ENCODE results near the gene NEDD4L.
A peak's percentile ranks its signal among the peaks of the same experiment; 100 is the strongest.

The NEDD4L gene

DNA sequence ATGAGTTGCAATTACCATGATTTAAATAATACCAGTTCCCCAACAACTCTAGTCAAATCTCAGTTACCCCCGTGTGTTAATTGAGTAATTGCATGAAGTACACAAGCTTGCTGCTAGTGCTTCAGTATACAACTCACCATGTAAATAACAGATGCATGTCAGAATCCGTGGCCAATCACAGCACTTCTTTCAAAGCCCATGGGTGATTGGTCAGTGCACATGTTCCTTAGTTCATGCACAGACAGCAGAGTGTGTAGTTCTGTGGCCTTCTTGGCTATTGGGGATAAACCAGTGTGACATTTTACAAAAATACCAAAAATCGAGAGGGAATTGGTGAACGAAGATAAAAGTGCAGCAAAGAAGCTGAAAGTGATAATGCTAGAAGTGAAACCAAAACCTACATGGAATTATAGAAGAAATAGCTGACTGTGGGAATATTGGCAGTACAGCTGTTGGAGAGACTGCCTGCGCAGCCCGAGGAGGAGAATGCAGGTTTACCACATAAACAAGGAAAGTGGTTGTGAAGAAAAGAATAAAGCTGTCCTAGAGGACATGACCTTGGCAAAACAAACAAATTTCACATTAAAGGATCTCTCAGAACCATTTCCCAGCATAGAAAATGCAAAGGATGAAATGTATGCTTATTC, 59.4 kb downstream of the NEDD4L start:
- Mint-ChIP-seq H3K4me3 (no peak overlapping the region), H3K27ac (no peak overlapping the region), H3K9me3 (no peaks in the 10 kb centered on the region), H3K4me1 (ENCODE audit: low read depth) (peaks cover 9% of the 10 kb centered on the region), H3K27me3 (peaks cover 21% of the 10 kb centered on the region), H3K36me3 (ENCODE audit: low read depth) (no peaks in the 10 kb centered on the region)
- no peak for DNase-seq

GRCh38 chr18:58104096-58104495, 60.1 kb downstream of the NEDD4L start:
- Mint-ChIP-seq H3K27me3 (peaks cover 22% of the 10 kb centered on the region), H3K27ac (no peak overlapping the region)
- no peak for DNase-seq

DNA sequence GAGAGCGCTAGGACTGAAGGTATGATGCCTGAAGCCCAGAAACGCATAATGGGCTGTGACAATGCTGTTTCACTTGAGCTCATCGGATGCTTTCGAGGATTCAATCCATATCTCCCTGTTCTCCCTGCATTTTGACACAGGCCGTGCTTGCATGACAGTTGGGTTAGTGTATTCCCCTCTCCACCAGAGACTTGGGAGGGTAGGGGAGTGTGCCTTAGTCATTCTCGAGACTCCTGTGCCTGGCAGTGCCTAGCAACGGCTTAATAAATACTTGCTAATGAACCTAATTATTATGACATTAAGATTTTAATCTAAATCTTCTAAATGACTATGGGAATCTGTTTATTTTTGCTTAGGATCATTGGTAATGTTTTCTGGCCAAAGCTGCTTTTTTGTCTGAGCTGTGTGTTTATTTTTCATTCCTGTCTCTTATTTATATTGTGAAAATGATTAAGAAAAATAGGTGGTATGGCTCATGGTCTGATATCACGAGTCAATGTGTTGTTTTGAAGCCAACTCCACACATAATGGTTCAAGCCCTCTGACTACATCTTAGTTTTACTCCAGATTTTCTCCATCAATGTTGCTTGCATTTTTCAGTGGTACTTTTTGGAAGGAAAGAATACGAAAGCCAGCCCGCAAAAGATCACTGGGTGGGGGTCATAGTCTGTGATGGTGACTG, 61.3 kb downstream of the NEDD4L start:
- Mint-ChIP-seq H3K9me3 (no peaks in the 10 kb centered on the region), H3K27me3 (peaks cover 30% of the 10 kb centered on the region), H3K4me3 (no peak overlapping the region), H3K4me1 (ENCODE audit: low read depth) (peaks cover 9% of the 10 kb centered on the region), H3K36me3 (ENCODE audit: low read depth) (no peaks in the 10 kb centered on the region), H3K27ac (no peak overlapping the region)
- no peak for DNase-seq

More at GRCh38 chr18:58104096-58104495, 60.1 kb downstream of the NEDD4L start:
- H3K4me3 Mint-ChIP-seq = no peak overlapping the region
- H3K9me3 Mint-ChIP-seq = no peaks in the 10 kb centered on the region
- no peaks in the 10 kb centered on the region for H3K36me3 Mint-ChIP-seq (ENCODE audit: low read depth)
- peaks cover 9% of the 10 kb centered on the region for H3K4me1 Mint-ChIP-seq (ENCODE audit: low read depth)

DNA sequence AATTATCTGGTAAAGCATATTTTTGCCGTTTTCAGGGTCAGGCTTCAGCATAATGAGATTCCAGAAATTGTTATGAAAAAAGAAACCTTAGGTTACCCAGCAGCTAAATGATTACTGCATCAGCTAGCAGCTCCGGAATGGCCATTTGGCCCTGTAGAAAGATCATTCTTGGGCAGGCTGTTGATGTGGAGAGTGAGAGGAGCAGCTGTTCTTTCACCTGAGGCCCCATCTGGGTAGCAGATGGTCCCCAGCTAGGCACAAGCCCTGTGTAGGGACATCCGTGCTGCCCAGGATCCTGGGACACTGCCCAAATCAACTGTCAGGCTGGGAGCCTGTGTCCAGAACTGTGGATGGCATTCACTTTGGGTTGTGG, 61.8 kb downstream of the NEDD4L start:
- no peaks in the 10 kb centered on the region for H3K36me3 Mint-ChIP-seq (ENCODE audit: low read depth)
- no peak for DNase-seq
- H3K27ac Mint-ChIP-seq = no peak overlapping the region
- H3K9me3 Mint-ChIP-seq = no peaks in the 10 kb centered on the region
- peaks cover 9% of the 10 kb centered on the region for H3K4me1 Mint-ChIP-seq (ENCODE audit: low read depth)
- peaks cover 30% of the 10 kb centered on the region for H3K27me3 Mint-ChIP-seq
- H3K4me3 Mint-ChIP-seq = no peak overlapping the region

- no peak overlapping the region for H3K4me3 Mint-ChIP-seq
- H3K27me3 Mint-ChIP-seq = peaks cover 33% of the 10 kb centered on the region
- DNase-seq = no peak
- H3K9me3 Mint-ChIP-seq = no peaks in the 10 kb centered on the region
- H3K36me3 Mint-ChIP-seq (ENCODE audit: low read depth) = no peaks in the 10 kb centered on the region
- H3K4me1 Mint-ChIP-seq (ENCODE audit: low read depth) = peaks cover 9% of the 10 kb centered on the region
- no peak overlapping the region for H3K27ac Mint-ChIP-seq
Observed at GRCh38 chr18:58106289-58107070, 62.5 kb downstream of the NEDD4L start.

DNA sequence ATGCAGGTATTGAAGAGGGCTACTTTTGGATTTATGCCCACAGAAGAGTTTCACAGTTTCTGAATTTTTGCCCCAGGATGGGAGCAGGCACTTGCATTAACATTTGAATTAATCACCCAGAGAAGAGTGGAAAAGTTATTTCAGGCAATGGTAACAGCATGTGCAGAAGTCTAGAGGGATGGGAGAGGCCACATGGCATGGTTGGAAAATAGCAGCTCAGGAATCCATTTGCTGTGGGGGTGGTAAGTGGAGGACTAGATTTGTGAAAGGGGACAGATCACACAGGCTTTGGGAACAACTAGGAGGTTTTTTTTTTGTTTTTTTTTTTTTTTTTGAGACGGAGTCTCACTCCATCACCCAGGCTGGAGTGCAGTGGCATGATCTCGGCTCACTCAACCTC, 65.2 kb downstream of the NEDD4L start:
- H3K4me1 Mint-ChIP-seq (ENCODE audit: low read depth) = peaks cover 4% of the 10 kb centered on the region
- H3K9me3 Mint-ChIP-seq = no peaks in the 10 kb centered on the region
- H3K36me3 Mint-ChIP-seq (ENCODE audit: low read depth) = no peaks in the 10 kb centered on the region
- peaks cover 33% of the 10 kb centered on the region for H3K27me3 Mint-ChIP-seq
- no peak overlapping the region for H3K27ac Mint-ChIP-seq
- no peak for DNase-seq
- no peak overlapping the region for H3K4me3 Mint-ChIP-seq

GRCh38 chr18:58110398-58110797, 66.4 kb downstream of the NEDD4L start:
- H3K36me3 Mint-ChIP-seq (ENCODE audit: low read depth) = no peaks in the 10 kb centered on the region
- H3K27ac Mint-ChIP-seq = no peak overlapping the region
- H3K4me1 Mint-ChIP-seq (ENCODE audit: low read depth) = peaks cover 3% of the 10 kb centered on the region

GRCh38 chr18:58112174-58112573, 68.1 kb downstream of the NEDD4L start:
- Mint-ChIP-seq H3K27me3 (peaks cover 23% of the 10 kb centered on the region), H3K27ac (no peak overlapping the region), H3K4me1 (ENCODE audit: low read depth) (peaks cover 3% of the 10 kb centered on the region)

More at GRCh38 chr18:58110398-58110797, 66.4 kb downstream of the NEDD4L start:
- Mint-ChIP-seq H3K9me3 (no peaks in the 10 kb centered on the region), H3K4me3 (no peak overlapping the region), H3K27me3 (peaks cover 25% of the 10 kb centered on the region)
- DNase-seq = no peak

GRCh38 chr18:58113337-58113736, 69.3 kb downstream of the NEDD4L start:
- H3K4me3 Mint-ChIP-seq = no peak overlapping the region
- no peaks in the 10 kb centered on the region for H3K9me3 Mint-ChIP-seq
- peaks cover 22% of the 10 kb centered on the region for H3K27me3 Mint-ChIP-seq
- H3K36me3 Mint-ChIP-seq (ENCODE audit: low read depth) = no peaks in the 10 kb centered on the region
- DNase-seq = no peak
- H3K4me1 Mint-ChIP-seq (ENCODE audit: low read depth) = peaks cover 3% of the 10 kb centered on the region
- H3K27ac Mint-ChIP-seq = no peak overlapping the region

More at GRCh38 chr18:58112174-58112573, 68.1 kb downstream of the NEDD4L start:
- Mint-ChIP-seq H3K4me3 (no peak overlapping the region), H3K36me3 (ENCODE audit: low read depth) (no peaks in the 10 kb centered on the region), H3K9me3 (no peaks in the 10 kb centered on the region)
- DNase-seq = no peak

DNA sequence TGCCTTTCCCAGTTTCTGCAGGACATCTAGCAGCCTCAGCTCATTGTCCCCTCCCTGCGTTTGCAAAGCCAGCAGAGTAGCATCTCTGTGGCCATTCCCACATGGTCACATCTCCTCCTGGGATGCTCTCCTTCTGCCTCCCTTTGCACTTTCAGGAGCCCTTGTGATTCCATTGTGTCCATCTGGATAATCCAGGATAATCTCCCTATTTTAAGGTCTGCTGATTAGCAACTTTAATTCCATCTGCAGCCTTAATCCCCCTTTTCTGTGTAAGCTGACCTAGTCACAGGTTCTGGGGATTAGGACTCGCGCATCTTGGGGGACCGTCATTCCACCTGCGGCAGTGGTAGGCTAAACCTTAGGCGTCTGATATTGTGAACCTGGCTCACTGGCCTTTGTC, 70.7 kb downstream of the NEDD4L start:
- Mint-ChIP-seq H3K27ac (no peak overlapping the region), H3K9me3 (no peaks in the 10 kb centered on the region), H3K36me3 (ENCODE audit: low read depth) (no peaks in the 10 kb centered on the region), H3K27me3 (peaks cover 16% of the 10 kb centered on the region), H3K4me3 (no peak overlapping the region), H3K4me1 (ENCODE audit: low read depth) (peaks cover 3% of the 10 kb centered on the region)
- no peak for DNase-seq

GRCh38 chr18:58116818-58117217, 72.8 kb downstream of the NEDD4L start:
- no peaks in the 10 kb centered on the region for H3K36me3 Mint-ChIP-seq (ENCODE audit: low read depth)
- no peaks in the 10 kb centered on the region for H3K9me3 Mint-ChIP-seq
- DNase-seq = no peak
- peaks cover 6% of the 10 kb centered on the region for H3K27me3 Mint-ChIP-seq
- H3K27ac Mint-ChIP-seq = no peak overlapping the region
- H3K4me3 Mint-ChIP-seq = no peak overlapping the region
- peaks cover 3% of the 10 kb centered on the region for H3K4me1 Mint-ChIP-seq (ENCODE audit: low read depth)

GRCh38 chr18:58117786-58118403, 73.9 kb downstream of the NEDD4L start:
- H3K27ac Mint-ChIP-seq = no peak overlapping the region
- no peak for DNase-seq
- H3K4me3 Mint-ChIP-seq = no peak overlapping the region
- H3K27me3 Mint-ChIP-seq = peaks cover 4% of the 10 kb centered on the region
- peaks cover 3% of the 10 kb centered on the region for H3K4me1 Mint-ChIP-seq (ENCODE audit: low read depth)
- no peaks in the 10 kb centered on the region for H3K9me3 Mint-ChIP-seq
- H3K36me3 Mint-ChIP-seq (ENCODE audit: low read depth) = no peaks in the 10 kb centered on the region

GRCh38 chr18:58118536-58118935, 74.5 kb downstream of the NEDD4L start:
- H3K27me3 Mint-ChIP-seq = peaks cover under 1% of the 10 kb centered on the region
- H3K4me3 Mint-ChIP-seq = no peak overlapping the region
- H3K36me3 Mint-ChIP-seq (ENCODE audit: low read depth) = no peaks in the 10 kb centered on the region
- DNase-seq = no peak
- H3K4me1 Mint-ChIP-seq (ENCODE audit: low read depth) = no peaks in the 10 kb centered on the region
- H3K9me3 Mint-ChIP-seq = no peaks in the 10 kb centered on the region
- H3K27ac Mint-ChIP-seq = peak overlapping the region; percentile 57

GRCh38 chr18:58119819-58120218, 75.8 kb downstream of the NEDD4L start:
- DNase-seq = no peak
- Mint-ChIP-seq H3K9me3 (no peaks in the 10 kb centered on the region), H3K36me3 (ENCODE audit: low read depth) (no peaks in the 10 kb centered on the region), H3K4me3 (no peak overlapping the region), H3K27me3 (peaks cover 3% of the 10 kb centered on the region), H3K27ac (no peak overlapping the region), H3K4me1 (ENCODE audit: low read depth) (peaks cover 4% of the 10 kb centered on the region)
